Activated T-helper 9 cell treated with anti-CD3 and anti-CD28 coated beads, Interleukin-2, amount 50 U/mL, for 16 hours (primary cell): ENCODE measurements around the gene FBXO34.

Source experiments
- DNase-seq: peaks from one replicate; pipeline ENCODE4 v3.0.0-alpha.2; 2020; ENCODE audit warnings: low read depth

The FBXO34 gene

GRCh38 chr14:55272922-55273321, 1.7 kb downstream of the FBXO34 start:
- DNase-seq, result no peak

GRCh38 chr14:55274146-55274545, 2.9 kb downstream of the FBXO34 start:
- DNase-seq, result no peak

GRCh38 chr14:55274751-55275150, 3.5 kb downstream of the FBXO34 start:
- DNase-seq, result no peak

- no peak for DNase-seq
These were observed 5.5 kb downstream of the FBXO34 start for GRCh38 chr14:55276736-55277135.

GRCh38 chr14:55277972-55278740, 6.9 kb downstream of the FBXO34 start:
- no peak for DNase-seq

DNA sequence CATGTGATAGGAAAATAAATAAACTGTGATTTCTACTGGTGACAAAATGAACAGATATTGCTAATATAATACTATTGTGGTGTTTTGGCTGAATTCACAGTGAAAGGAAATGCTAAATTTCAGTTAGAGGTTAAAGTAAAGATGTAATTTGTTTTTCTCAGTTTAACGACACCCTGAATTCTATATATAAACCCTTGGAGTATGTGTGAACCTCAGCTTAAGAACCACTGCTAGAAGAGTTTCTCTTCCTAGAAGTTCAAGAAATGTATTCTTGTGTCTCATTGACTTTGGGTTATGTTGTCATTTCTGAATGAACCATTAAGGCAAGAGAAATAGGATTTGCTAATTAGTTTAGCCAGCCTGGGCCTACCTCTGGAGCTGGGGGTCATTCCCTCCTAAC, 8.2 kb downstream of the FBXO34 start:
- DNase-seq, result no peak

GRCh38 chr14:55281316-55281839, 10.2 kb downstream of the FBXO34 start:
- DNase-seq, result no peak

DNA sequence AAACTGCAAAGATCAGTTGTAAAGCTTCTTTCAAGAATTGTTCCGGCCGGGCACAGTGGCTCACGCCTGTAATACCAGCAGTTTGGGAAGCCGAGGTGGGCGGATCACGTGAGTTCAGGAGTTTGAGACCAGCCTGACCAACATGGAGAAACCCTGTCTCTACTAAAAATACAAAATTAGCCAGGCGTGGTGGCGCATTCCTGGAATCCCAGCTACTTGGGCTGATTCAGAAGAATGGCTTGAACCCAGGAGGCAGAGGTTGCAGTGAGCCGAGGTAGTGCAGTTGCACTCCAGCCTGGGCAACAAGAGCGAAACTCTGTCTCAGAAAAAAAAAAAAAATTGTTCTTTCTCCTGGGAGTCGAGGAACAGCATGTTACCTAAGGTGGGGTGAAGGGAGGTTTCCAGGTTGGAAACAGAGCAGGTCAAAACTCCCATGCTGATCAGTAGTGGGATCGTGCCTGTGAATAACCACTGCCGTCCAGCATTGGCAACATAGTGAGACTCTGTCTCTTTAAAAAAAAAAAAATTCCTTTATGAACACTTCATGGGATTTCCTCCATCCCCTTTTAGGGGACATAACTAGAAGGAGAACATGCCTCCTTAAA, 13.9 kb downstream of the FBXO34 start:
- DNase-seq, result no peak

GRCh38 chr14:55288439-55288838, 17.2 kb downstream of the FBXO34 start:
- no peak for DNase-seq

DNA sequence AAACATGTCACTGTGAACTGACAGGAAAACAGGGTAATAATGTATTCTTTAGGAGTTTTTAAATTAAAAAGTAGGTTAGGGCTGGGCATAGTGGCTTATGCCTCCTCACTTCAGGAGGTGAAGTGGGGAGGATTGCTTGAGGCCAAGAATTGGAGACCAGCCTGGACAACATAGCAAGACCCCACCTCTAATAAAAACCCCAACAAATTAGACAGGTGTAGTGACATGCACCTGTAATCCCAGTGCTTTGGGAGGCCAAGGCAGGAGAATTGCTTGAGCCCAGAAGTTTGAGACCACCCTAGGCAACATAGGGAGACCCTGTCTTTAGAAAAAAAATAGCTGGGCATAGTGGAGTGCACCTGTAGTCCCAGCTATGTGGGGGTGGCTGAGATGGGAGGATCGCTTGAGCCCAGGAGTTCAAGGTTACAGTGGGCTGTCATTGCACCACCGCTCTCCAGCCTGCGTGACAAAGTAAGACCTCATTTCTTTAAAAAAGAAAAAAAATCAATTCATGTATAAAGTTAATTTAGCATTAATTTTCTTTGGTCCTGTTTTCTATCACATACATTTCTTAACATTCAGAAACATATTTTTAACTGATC, 20.4 kb downstream of the FBXO34 start:
- no peak for DNase-seq

GRCh38 chr14:55294603-55295002, 23.4 kb downstream of the FBXO34 start:
- no peak for DNase-seq

- no peak for DNase-seq
These were observed 26.6 kb downstream of the FBXO34 start for GRCh38 chr14:55297611-55298499.

GRCh38 chr14:55298500-55298822, 27.2 kb downstream of the FBXO34 start:
- no peak for DNase-seq

DNA sequence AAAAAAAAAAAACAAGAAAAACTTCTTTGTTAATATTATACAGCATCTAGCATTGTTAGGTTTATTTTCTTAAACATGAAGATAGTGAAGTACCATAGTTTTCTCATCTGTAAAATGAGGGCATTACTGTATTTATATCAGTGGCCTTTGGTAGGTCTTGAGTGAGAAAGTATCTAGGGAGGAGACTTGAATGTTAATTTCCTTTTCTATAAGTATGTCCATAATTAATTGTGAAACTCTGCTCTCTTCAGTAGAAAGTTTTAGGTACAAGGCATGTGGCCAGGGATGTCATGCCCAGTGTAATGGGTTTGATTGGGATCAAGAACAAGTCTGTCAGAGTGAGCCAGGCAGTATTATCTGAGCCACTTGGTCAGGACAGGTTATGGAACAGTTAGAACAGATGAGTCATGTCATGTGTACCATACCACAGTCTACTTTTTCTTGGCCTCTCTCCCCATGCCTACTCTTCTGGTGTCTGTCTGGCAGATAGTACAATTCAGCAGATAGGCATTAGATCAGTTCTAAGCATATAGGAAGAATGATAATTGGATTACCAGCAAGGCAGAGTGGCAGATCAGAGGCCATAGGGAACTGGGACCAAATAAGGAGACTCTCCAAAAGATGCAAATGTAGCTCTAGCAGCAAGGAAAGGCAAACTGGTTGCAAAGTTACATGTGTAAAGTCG, 30.4 kb downstream of the FBXO34 start:
- no peak for DNase-seq

DNA sequence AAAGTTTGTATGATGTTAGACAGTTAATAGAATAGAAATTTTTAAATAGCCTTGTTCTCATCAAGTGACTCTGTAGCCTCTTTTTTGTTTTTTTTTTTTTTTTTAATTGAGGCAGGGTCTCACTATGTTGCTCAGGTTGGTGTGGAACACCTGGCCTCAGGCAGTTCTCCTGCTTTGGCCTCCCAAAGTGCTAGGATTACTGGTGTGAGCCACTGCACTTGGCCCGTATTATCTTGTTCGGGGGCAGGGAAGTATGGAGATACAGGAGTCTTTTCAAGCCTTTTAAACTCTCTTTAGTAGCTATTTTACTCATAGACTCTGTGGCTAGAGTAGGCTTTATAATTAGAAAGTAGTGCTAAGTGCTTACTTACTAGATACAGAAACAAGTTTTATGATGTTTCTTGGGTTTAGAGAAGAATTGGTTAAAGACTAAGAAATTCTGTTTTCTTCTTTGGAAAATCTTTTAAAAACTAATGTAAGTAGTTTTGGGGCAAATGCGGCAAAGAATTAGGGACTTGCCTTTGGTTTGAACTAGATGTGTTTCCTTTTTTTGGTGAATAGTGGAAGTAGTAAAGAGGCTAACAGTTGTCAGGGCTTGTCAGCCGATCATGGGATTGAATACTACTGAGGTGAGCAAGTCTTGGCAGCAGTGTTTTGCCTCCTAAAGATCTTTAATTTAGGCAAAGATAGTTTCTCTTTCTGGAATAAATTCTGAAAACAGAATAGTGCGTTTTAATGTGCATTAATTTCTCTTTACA, 31.3 kb downstream of the FBXO34 start:
- no peak for DNase-seq

DNA sequence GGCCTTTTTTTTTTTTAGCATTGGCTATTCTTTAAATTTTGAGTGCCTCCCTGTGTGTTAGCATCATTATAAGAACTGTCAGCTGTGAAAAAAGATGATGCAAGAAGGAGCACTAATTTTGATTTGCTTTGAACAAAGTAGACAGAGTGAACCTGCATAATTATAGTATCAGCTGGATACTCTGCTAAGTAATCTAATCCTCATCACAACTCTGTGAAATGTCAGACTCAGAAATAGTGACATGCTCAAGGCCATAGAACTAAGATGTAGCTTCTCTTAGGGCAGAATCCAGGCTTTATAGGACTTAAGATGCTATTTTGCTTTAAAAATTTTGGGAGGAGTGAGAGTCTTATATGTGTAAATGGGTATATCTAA, 31.9 kb downstream of the FBXO34 start:
- no peak for DNase-seq

- no peak for DNase-seq
These were observed 32.5 kb downstream of the FBXO34 start for GRCh38 chr14:55303691-55304145.

DNA sequence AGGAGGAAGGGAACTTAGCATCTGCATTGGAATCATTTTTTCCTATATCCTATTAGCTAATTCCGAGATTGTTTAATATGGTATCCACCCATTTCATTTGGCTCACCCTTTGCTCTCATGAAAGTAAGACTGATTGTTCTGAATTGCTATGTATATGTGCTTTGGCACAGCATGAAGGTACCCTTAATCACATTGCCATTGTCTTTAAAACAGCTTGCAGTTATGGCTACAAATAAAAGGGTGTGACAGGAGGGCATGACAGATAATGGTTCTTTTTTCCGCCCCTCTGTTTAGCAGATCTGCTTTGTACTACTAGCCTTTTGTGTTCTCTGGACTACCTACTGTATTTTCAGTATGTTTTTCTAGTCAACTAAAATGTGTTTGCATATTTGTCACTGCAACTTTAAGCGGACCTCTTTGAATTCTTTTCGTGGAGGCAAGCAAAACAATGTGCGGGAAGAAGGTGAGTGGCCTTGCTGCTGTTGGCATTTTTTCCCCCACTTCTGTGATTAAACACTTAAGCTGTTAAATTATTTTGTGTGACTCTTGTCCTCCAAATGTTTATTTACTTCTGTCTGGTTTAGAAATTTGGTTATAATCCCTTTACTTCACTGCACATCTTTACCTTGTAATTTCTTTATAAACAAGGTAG, 35.8 kb downstream of the FBXO34 start:
- no peak for DNase-seq

GRCh38 chr14:55309154-55309553, 37.9 kb downstream of the FBXO34 start:
- DNase-seq, result no peak

- no peak for DNase-seq
These were observed 38.6 kb downstream of the FBXO34 start for GRCh38 chr14:55309761-55310365.
